AG08395 (cell line): ENCODE measurements around the gene SNAP25.

Source experiments
- DNase-seq: peaks from one replicate; pipeline ENCODE4 v3.0.0; 2012; ENCODE audit warnings: mixed read lengths, low spot score

Gene SNAP25

DNA sequence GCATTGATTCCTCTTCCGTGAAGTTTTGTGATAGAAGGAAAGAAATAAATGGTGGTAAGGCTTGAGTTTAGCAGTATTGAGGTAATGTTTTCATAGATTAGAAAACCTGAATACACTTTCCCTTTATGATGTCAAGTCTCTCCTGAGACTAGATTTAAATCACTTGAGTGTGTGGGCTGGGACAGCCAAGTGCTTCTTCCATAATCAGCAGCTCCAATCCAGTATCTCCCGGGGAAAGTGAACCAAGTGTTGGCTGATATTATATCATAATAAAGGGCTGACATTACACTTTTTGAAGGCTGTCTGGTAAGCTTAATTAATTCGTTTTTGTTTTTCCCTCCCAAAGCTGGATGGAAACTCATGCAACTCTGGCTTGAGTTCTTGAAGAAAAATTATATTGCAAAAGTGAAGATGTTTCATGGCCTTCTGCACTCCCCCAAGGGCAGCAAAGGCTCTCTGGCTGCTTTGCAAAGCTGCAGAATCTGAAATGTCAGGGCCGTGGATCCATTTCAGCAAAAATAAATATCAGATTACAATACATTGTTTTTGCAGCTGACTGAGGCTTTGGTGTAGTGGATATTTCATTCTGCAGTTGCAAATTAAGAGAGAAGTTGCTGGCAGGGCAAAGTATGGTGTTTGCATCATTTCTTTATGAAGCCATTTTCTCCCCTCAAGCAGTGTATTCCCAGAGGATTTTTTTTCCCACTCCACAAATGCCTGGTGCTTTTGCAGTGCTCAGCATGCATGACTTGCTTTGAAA, 114.2 kb downstream of the SNAP25 start:
- DNase-seq: no peak

DNA sequence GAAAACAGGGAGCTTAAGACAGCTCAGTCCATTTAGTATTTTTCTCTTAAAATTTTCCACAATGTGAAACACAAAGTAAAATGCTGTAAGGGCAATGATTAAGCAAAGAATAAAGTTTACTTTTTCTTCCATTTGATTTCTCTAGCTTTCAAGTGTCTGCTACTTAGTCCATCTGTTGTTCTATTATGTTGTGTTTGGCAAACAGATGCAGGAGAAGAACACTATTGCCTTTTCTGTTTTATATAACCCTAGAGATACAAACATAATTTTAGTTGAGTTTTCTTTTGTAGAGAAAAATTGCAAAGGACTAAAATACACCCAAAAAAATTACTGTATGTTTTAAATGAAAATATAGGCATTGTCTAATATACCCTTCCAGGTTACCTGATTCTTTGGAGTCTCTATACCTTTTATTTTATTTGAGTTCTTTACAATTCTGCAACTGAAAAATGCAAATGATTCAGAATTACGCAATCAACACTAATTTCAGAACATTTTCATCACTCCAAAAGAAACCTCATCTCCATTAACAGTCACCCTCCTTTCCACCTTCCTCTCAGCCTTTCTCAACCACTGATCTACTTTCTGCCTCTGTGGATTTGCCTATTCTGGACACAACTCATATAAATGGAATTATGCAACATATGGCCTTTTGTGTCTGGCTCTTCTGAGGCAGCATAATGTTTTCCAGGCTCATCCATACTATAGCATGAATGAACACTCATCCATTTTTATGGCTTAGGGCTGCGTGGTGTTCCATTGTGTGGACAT, 118.5 kb downstream of the SNAP25 start:
- DNase-seq: no peak

DNA sequence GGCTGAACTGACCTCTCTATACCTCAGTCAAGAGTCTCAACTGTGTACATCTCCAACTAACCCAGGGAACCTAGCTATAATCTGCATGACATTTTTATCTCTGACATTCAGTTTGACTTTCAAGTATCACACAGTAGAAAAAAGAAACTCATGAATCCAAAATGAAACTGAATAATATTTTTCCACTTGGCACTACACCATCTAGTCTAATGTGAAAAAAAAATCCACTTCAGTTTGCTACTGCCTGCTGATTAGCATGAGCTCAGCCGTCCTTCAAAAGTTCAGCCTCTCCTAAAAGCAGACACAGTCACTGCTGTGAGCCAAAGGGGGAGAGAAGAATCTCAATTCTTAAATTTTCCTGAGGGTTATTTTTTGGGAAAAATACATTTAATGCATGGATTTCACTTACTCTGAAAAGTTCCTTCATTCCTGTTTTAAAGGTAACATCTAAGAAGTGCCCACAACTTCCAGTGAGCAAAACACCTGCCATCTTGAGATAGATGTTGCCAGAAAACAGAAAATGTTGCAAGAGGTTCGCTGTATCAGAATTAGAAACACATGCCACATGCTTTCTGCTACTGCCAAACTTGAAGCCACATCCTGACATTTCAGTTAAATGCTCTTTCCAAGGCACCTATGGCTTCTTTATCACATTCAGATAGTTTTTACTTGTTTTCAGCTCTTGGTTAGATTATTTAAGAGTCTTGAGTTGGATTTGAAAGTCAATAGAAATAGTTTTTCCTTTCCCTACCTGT, 120.0 kb downstream of the SNAP25 start:
- peak; percentile 12 for DNase-seq

DNA sequence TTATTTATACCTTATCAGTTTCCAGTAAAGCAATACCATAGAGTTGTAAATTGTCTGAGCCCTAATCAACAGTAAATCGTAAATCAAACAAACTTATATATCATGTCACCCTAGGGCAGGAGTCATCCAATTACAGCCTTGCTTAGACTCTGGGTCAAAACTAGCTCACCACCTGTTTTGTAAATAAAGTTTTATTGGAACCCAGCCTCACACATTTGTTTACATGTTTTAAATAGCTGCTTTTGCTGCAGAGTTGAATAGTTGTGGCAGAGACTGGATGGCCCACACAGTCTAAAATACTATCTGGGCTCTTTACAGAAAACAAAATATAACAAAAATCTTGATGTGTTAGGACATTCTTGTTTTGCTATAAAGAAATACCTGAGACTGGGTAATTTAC, 121.0 kb downstream of the SNAP25 start:
- DNase-seq: no peak

DNA sequence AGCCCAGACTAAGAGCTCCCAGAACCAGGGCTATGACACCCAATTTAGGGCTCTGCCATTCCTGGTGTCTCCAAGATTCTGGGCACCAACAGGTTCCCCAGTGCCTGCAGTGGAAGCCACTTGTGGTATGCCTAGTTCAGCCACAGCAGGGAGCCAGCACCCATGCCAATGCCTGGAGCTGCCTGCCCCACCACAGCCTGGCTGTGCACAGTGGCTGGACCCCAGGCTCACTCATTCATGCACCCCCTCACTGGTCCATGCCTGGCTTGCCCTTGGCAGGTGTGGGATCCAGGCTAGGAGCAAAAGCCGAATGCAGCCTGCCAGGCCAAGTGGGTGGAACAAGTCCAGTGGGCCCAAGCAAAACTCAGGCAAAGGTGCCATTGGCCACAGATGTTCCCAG, 123.5 kb downstream of the SNAP25 start:
- DNase-seq: no peak

DNA sequence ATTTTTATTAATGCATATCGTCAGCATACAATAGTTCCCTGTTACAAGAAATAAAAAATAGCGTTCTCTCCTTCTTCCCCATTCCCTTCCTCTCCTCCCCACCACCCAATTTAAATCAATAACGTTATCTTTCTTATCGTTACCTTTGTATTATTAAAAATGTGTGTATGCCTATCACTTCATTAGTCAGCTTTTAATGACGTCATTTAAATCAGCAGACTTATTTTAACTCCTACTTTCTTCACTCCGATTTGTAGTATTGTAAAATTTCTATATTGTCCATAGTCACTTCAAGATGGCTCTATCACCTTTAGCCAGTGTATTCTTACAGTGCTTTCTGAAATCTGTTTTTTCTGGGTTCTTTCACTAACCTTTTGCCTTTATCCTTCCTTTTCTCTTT, 126.3 kb downstream of the SNAP25 start:
- no peak for DNase-seq

DNA sequence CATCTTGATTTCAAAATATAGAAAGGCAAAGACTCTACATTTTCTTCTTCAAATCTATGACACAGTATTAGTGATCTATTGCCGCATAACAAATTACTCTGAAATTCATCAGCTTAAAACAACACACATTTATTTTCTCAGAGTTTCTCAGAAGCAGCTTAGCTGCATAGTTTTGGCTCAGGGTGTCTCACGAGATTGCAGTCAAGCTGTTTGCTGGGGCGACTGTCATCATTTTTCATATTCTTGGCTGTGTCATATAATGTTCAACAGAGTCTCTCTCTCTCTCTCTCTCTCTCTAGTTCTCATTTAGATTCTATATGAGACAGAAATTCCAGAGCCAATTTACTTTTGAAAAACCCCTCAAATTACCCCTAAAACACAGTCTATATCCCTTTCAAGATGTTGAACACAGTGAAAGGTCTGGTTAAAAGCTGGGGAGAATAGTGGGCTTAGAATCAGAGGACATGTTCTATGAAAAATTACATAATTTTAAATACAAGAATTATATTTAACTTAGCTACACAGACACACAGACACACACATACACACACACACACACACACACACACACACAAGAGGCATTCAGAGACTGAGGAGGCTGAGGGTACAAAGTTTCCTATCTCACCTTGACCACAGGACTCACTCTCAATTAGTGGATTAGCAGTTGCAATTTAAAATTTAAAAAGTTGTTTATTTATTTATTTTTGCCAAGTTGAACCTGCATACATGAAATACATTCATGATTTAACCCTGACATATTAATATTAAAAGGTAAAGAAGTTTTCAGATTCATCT, 128.7 kb downstream of the SNAP25 start:
- DNase-seq: no peak

DNA sequence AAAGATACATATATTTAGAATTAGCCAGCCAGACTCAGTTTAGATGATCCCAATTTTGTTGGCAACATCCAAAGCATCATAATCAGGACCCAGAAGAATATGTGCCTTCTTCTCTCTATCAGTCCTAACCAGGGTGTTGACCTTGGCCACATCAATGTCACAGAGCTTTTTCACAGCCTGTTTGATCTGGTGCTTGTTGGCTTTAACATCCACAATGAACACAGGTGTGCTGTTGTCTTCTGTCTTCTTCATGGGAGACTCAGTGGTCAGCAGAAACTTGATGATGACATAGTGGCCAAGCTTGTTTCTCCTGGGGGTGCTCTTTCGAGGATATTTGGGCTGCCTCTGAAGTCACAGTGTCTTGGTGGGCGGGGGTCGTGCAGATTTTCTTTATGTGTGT, 130.5 kb downstream of the SNAP25 start:
- no peak for DNase-seq

DNA sequence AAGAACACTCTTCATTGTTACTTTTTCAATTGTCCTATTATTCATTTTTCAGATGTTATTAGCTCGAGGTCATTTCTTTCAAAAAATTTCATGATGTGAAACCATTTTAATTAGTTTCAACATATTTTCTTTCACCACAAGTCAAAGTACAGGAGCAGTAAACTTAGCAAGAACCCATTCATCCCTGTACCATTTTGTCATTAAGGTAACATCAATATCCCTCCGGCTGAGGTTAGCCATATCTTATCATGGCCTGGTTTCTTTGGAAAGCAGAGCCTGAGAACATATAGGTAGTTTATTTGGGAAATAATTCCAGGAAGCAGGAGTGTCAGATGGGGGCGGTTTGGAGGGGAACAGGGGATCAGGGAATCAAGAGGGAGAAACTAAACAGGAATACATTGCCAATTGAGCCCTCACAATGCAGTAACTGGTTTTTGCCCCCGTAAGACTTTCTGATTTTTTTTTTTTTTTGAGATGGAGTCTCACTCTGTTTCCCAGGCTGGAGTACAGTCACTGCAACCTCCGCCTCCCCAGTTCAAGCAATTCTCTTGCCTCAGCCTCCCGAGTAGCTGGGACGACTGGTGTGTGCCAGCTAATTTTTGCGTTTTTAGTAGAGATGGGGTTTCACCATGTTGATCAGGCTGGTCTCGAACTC, 131.7 kb downstream of the SNAP25 start:
- no peak for DNase-seq

DNA sequence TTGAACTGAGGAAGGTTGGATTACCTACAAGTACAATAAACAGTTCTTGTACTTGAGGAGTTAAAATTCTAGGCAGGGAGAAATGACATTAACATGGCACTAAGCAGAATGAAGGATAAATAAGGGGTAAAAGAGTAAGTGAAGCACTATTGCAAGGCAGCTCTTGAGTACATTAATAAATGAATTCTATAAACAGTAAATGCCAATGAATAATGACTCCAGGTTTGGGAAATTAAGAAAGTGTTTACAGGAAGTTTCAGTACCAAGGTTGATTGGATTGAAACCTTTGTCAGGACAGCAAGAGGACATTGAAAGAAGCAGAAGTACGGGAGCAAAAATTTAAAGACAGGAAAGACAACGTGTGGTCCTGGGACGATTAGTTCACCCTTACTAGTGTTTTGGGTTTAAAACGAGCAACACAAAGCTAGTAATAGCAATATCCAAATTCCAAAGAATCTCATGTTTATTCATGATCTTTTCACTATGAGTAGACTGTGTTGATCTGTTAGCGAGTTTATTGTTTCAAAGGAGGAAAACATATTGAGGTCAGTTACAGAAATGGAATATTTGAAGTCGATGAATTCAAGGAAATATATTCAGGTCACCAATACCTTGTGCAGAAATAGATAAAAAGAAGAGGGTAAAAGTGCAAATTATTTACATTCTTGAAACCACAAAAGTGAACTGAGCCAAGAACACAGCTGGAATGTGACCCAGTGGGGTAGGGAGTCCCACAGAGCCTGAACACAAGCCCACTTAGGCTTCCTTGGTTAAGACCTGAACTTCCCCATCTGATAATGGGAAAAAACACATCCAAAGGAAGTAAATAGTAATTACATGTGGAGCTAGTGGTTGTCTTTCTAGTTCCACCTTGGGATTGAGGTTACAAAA, 134.5 kb downstream of the SNAP25 start:
- no peak for DNase-seq

DNA sequence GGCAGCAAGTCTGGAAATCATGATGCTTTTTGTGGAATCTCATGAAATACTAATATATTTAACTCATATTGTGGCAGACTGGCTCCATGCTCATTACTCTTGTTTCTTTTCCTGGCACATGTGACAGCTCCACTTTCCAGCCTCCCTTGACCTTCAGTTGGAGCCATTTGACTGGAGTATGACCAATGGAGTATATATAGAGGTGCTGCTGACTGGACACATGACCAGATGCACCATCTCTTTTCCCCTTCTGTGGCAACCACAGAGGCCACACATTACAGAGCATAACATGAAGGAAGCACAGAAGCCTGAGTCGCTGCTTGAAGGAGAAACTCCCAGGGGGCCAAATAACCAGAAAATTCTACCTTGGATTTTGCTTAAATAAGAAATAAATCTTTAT, 138.0 kb downstream of the SNAP25 start:
- DNase-seq: no peak
